Measurements from ENCODE around the gene COBL. TPM values are rescaled to one million over a fixed set of nuclear protein-coding genes. Genes with fewer than 3 reads are reported as not detected.

Gene COBL
- total and polyA plus RNA-seq, 2 of the 8 experiments (the other 6 are each of a cell fraction or from before 2014, with no cell fraction given): 13.8 to 40.4 TPM

- FAIRE-seq (no peak), DNase-seq (ENCODE audit: low read depth in 1 of 2, low spot score in 2 of 2) (no peak)
- Histone ChIP-seq H2AFZ (ENCODE audit: low read length) (no peak overlapping the region), H3K9me3 (ENCODE audit: insufficient read depth in 2 of 2, low read depth in 1 of 2, low read length in 1 of 2) (no peaks in the 10 kb centered on the region), H3K27me3 (replicated peaks in 1 of 4; ENCODE audit: control insufficient read depth in 3 of 4, extremely low read depth in 1 of 4, insufficient read depth in 3 of 4, low read length in 3 of 4) (no peaks in the 10 kb centered on the region), H3K14ac (ENCODE audit: insufficient read length) (no peak overlapping the region), H3K23me2 (ENCODE audit: low read depth, low read length) (no peaks in the 10 kb centered on the region; the same call in 1 of the 2 replicates), H3K79me1 (ENCODE audit: low read depth, low read length) (no peaks in the 10 kb centered on the region), H3K4me2 (ENCODE audit: insufficient read depth in 1 of 2, low read depth in 2 of 2, low read length in 2 of 2) (no peak overlapping the region), H3K9ac (replicated peaks in 1 of 4; ENCODE audit: extremely low read depth in 1 of 4, low read depth in 3 of 4, low read length in 3 of 4) (no peak overlapping the region), H4K5ac (ENCODE audit: insufficient read length, low read depth, low read length) (no peak overlapping the region), H3K4me3 (ENCODE audit: extremely low read depth in 1 of 4, insufficient read depth in 2 of 4, low read depth in 3 of 4, low read length in 4 of 4) (no peak overlapping the region), H2BK120ac (replicated peaks; ENCODE audit: low read depth, low read length) (no peak overlapping the region), H3K27ac (ENCODE audit: low read depth, low read length) (no peak overlapping the region), H3K56ac (replicated peaks; ENCODE audit: insufficient read length, low read depth, low read length) (no peak overlapping the region), H3K36me3 (ENCODE audit: control insufficient read depth in 2 of 4, insufficient read depth in 4 of 4, low read length in 3 of 4) (no peaks in the 10 kb centered on the region; a peak in 1 of 8 replicates), H2BK20ac (ENCODE audit: low read length) (no peak overlapping the region), H4K91ac (replicated peaks; ENCODE audit: insufficient read length, low read length) (no peak overlapping the region), H2BK15ac (ENCODE audit: low read length) (no peak overlapping the region), H2AK5ac (ENCODE audit: low read depth, low read length) (no peak overlapping the region), H3K4ac (replicated peaks; ENCODE audit: insufficient read length, low read depth, low read length) (no peak overlapping the region), H3K4me1 (replicated peaks in 1 of 4; ENCODE audit: control insufficient read depth in 3 of 4, insufficient read depth in 4 of 4, low read length in 3 of 4) (no peaks in the 10 kb centered on the region), H3K18ac (ENCODE audit: extremely low read depth, low read length) (no peak overlapping the region), H2BK5ac (ENCODE audit: low read depth, low read length) (no peak overlapping the region), H3K79me2 (ENCODE audit: control insufficient read depth in 1 of 2, insufficient read depth in 2 of 2, low read length in 2 of 2) (no peaks in the 10 kb centered on the region), H3K23ac (ENCODE audit: insufficient read length) (no peak overlapping the region), H4K8ac (ENCODE audit: extremely low read depth, insufficient read depth, low read length) (no peak overlapping the region), H2BK12ac (ENCODE audit: low read depth, low read length) (no peak overlapping the region), H4K20me1 (replicated peaks in 1 of 2; ENCODE audit: control insufficient read depth in 1 of 2, insufficient read depth in 2 of 2, low read length in 2 of 2) (no peaks in the 10 kb centered on the region)
- POLR2A ChIA-PET (ENCODE audit: partially characterized antibody): interaction anchor here (0.9 kb wide), 1 partner anchor 13 kb away, joined by 3 read pairs; no protein-coding TSS in a partner anchor
- TF ChIP-seq, protein P1, sequence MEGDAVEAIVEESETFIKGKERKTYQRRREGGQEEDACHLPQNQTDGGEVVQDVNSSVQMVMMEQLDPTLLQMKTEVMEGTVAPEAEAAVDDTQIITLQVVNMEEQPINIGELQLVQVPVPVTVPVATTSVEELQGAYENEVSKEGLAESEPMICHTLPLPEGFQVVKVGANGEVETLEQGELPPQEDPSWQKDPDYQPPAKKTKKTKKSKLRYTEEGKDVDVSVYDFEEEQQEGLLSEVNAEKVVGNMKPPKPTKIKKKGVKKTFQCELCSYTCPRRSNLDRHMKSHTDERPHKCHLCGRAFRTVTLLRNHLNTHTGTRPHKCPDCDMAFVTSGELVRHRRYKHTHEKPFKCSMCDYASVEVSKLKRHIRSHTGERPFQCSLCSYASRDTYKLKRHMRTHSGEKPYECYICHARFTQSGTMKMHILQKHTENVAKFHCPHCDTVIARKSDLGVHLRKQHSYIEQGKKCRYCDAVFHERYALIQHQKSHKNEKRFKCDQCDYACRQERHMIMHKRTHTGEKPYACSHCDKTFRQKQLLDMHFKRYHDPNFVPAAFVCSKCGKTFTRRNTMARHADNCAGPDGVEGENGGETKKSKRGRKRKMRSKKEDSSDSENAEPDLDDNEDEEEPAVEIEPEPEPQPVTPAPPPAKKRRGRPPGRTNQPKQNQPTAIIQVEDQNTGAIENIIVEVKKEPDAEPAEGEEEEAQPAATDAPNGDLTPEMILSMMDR (IDR thresholded peaks at IDR 0.05; ENCODE audit: control extremely low read depth in 1 of 3, insufficient read depth in 1 of 3, low read depth in 1 of 3, low read length in 3 of 3): peak in 2 of 3 experiments; percentile 40 to 55; a peak in 3 of 4 replicates
- TF ChIP-seq FOSL1 (IDR thresholded peaks at IDR 0.05; ENCODE audit: insufficient read depth, low read depth, low read length): no peak
- TF ChIP-seq BACH1 (IDR thresholded peaks at IDR 0.05; ENCODE audit: low read length): no peak
- TF ChIP-seq RAD21 (IDR thresholded peaks at IDR 0.05 in 1 of 2, conservative IDR thresholded peaks at IDR 0.05 in 1 of 2; ENCODE audit: low read depth in 2 of 2, low read length in 2 of 2): peak; percentile 62 to 73
- no peak for TF ChIP-seq HDAC6 (IDR thresholded peaks at IDR 0.05; ENCODE audit: low read depth, low read length)
- CTCF ChIA-PET (ENCODE audit: partially characterized antibody): interaction anchor here (0.6 to 3.1 kb wide), 38 partner anchors 8 to 565 kb away, joined by 3 to 21 read pairs (median 3); no protein-coding TSS in a partner anchor
- WGBS, 2 experiments (ENCODE audit: extremely low coverage in 1 of 2, insufficient coverage in 1 of 2, insufficient read length in 1 of 2, insufficient replicate concordance in 2 of 2, low coverage in 1 of 2, low lambda C conversion rate in 2 of 2, missing lambda C conversion rate in 1 of 2): 47% methylated on average over 3 of the region's 3 CpGs; no CpG with 5 or more reads in 1 of the 2 experiments
These were observed 315.7 kb downstream of the COBL start for GRCh38 chr7:51000956-51001355.
